BJ (cell line): Measurements from ENCODE around the gene PDE4D. TPM values are rescaled to one million over a fixed set of nuclear protein-coding genes. Genes with fewer than 3 reads are reported as not detected.

Experiments used
- CTCF ChIA-PET: fragments of 350-600 bp; formaldehyde crosslinking; extraction: SDS; loops from one replicate; lab custom pipeline; 2021; ENCODE audit warnings: antibody characterized with exemption, inconsistent platforms; lab: Yijun Ruan, JAX
- POLR2A ChIA-PET: fragments of 300-600 bp; sonication (Branson Sonifier 250); formaldehyde crosslinking; extraction: SDS; loops from one replicate; lab custom pipeline; 2021; ENCODE audit warnings: antibody characterized with exemption; lab: Charles Lee
- DNase-seq: peaks from one replicate; pipeline ENCODE4 v3.0.0-alpha.2; 2011; ENCODE audit warnings: low read depth
- H3K27me3 ChIP-seq: 2 replicates; pipeline ENCODE4 v1.6.0; 2011; ENCODE audit warnings: low read length; ENCODE audit not compliant: control insufficient read depth, insufficient read depth
- H3K36me3 ChIP-seq: 2 replicates; pipeline ENCODE4 v1.5.1; 2011; ENCODE audit warnings: low read length; ENCODE audit not compliant: control insufficient read depth, insufficient read depth
- H3K4me3 ChIP-seq: 2 replicates; pipeline ENCODE4 v1.5.1; 2011; ENCODE audit warnings: low read depth, mild to moderate bottlenecking, control low read depth, low read length
- polyA plus RNA-seq: library from polyadenylated mRNA; depleted of rRNA; stranded (reverse); fragments of >200 nt; gene quantifications from 2 replicates; pipeline ENCODE4 v1.2.3, GENCODE V29; 2011
- TF ChIP-seq, protein P1 (sequence below): IDR thresholded peaks from 2 replicates; pipeline ENCODE4 v1.5.1; 2011; ENCODE audit warnings: low read depth, mild to moderate bottlenecking, control low read depth, inconsistent platforms, low read length, moderate library complexity; ENCODE audit not compliant: insufficient read depth

The PDE4D gene
- polyA plus RNA-seq, 1 experiment = 2.8 TPM

DNA sequence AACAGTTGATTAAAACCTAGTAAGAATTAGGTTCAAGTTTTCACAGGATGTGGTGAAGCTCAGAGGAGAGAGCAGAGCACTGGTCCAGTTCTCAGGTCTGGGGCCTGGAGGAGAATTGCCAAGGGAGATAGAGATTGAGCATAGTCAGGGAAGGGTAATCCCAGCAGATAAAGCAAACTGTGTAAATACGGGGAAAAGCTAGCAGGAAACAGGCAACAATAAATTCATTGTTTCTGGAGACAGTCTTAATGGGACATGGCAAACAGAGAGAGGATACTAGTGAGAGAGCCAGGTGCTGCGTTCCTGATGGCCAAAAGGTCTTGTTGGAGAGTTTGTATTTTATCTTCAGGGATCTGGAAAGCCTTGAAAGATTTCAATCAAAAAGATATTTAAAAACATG, 333.0 kb downstream of the PDE4D start:
- H3K27me3 ChIP-seq = no peaks in the 10 kb centered on the region
- no peak overlapping the region for H3K4me3 ChIP-seq
- TF ChIP-seq, protein P1, sequence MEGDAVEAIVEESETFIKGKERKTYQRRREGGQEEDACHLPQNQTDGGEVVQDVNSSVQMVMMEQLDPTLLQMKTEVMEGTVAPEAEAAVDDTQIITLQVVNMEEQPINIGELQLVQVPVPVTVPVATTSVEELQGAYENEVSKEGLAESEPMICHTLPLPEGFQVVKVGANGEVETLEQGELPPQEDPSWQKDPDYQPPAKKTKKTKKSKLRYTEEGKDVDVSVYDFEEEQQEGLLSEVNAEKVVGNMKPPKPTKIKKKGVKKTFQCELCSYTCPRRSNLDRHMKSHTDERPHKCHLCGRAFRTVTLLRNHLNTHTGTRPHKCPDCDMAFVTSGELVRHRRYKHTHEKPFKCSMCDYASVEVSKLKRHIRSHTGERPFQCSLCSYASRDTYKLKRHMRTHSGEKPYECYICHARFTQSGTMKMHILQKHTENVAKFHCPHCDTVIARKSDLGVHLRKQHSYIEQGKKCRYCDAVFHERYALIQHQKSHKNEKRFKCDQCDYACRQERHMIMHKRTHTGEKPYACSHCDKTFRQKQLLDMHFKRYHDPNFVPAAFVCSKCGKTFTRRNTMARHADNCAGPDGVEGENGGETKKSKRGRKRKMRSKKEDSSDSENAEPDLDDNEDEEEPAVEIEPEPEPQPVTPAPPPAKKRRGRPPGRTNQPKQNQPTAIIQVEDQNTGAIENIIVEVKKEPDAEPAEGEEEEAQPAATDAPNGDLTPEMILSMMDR = no peak
- DNase-seq = no peak
- ChIA-PET POLR2A (no interaction called here), CTCF (no interaction called here)
- H3K36me3 ChIP-seq = no peaks in the 10 kb centered on the region

DNA sequence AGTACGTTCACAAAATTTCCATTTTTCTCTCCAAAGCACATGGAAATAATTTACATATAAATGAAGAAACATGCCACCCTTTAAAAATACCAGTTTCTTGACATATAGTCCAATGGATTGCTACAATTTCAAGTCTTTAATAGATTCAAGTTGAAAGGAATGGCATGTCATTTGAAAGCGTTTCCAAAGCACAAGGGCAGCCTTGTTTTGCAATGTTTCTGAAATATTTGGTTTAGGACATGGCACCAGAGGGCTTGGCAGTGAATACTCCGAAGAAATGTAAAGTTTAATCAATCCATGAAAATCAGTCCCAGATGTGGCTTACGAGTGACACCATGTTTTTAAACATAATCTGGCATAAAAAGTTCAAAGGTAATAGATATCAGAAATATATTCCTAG, 333.7 kb downstream of the PDE4D start:
- Histone ChIP-seq H3K27me3 (no peaks in the 10 kb centered on the region), H3K36me3 (no peaks in the 10 kb centered on the region), H3K4me3 (no peak overlapping the region)
- TF ChIP-seq, protein P1 = no peak
- POLR2A ChIA-PET = no interaction called here
- DNase-seq = no peak
- CTCF ChIA-PET = no interaction called here

DNA sequence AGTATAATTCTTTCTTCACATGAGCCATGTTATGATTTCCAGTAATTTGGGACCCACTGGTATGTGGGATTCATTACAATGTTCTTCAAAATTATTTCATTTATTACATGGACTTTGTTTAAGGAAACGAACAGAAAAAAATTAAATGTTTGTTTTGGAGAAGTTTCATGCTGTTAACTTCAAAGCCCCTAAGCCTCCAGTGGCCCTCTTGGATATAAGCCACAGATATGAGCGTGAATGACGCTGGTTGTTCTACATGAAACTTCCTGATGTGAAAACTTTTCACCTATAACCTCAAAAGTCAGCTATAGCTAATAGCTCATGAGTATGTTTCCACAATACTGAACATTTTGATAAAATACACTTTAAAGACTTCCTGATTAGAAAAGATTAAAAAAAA, 334.2 kb downstream of the PDE4D start:
- TF ChIP-seq, protein P1 = no peak
- Histone ChIP-seq H3K4me3 (no peak overlapping the region), H3K36me3 (no peaks in the 10 kb centered on the region), H3K27me3 (no peaks in the 10 kb centered on the region)
- ChIA-PET POLR2A (no interaction called here), CTCF (no interaction called here)
- no peak for DNase-seq

DNA sequence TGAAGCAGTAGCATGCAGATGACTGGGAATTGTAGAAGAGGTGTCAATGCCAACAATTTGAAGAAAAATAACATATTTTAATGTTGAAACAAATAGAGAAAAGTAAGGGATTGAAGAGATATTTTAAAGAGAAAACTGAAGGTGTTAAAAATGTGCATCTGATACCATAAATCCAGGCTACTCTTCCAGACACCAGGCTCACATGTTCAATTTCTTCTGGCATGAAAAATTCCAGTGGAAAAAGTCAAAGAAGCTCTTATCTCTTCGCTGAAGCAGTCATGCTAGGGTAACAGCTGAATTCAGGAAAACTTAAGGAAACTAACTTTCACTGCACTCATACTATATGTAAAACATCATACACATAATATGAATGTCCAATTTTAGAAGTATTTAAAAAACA, 335.0 kb downstream of the PDE4D start:
- DNase-seq = no peak
- CTCF ChIA-PET = no interaction called here
- POLR2A ChIA-PET = no interaction called here
- no peak overlapping the region for H3K4me3 ChIP-seq
- TF ChIP-seq, protein P1 = no peak
- H3K36me3 ChIP-seq = no peaks in the 10 kb centered on the region
- peaks cover 2% of the 10 kb centered on the region; the same call in 1 of the 2 replicates for H3K27me3 ChIP-seq

DNA sequence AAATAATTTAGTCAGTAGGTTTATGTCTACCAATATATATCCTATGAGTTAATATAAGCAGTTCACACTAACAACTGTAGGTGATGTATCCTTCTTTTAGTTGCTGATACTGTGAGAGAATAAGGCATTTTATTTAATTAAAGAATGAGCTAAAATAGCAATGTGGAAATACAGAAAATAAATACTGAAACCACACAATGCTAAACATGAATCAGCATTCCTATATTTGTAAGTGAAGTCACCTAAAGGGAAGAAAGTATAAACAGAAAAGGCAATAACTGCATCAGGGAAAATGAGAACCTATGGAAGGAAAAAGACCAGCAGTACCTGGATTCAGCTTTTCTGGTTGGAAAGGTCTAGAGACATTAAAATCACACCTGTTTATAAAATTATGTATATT, 336.0 kb downstream of the PDE4D start:
- Histone ChIP-seq H3K27me3 (peaks cover 2% of the 10 kb centered on the region; the same call in 1 of the 2 replicates), H3K36me3 (no peaks in the 10 kb centered on the region), H3K4me3 (no peak overlapping the region)
- POLR2A ChIA-PET = no interaction called here
- no peak for DNase-seq
- CTCF ChIA-PET = no interaction called here
- TF ChIP-seq, protein P1 = no peak
